ENCODE results near the gene RAB10.
"Not testable (repeated sequence)": the region's sequence is repeated elsewhere in the genome, so short reads cannot be mapped to it uniquely, and the experiment has no call there.

GRCh38 chr2:25999406-25999805 is 34.5 kb upstream of the RAB10 start:
- not testable (repeated sequence) for TF ChIP-seq POLR2A (IDR thresholded peaks at IDR 0.05; ENCODE audit: low read depth, low read length); TAF1 (IDR thresholded peaks at IDR 0.05; ENCODE audit: low read depth, low read length); POLR2AphosphoS5 (IDR thresholded peaks at IDR 0.05; ENCODE audit: low read depth, low read length); SPI1 (IDR thresholded peaks at IDR 0.05; ENCODE audit: low read depth, low read length); PAX5 (IDR thresholded peaks at IDR 0.05; ENCODE audit: insufficient read depth, low read length, severe bottlenecking); POU2F2 (IDR thresholded peaks at IDR 0.05; ENCODE audit: low read depth, low read length)

Data from GM12891 (cell line).